ENCODE data around the gene MICA. TPM values are rescaled to one million over a fixed set of nuclear protein-coding genes. Genes with fewer than 3 reads are reported as not detected.
"Not testable (repeated sequence)": the region's sequence is repeated elsewhere in the genome, so short reads cannot be mapped to it uniquely, and the experiment has no call there.

The MICA gene
- total RNA-seq, 1 donor from 2014 or later: 0.31 TPM

DNA sequence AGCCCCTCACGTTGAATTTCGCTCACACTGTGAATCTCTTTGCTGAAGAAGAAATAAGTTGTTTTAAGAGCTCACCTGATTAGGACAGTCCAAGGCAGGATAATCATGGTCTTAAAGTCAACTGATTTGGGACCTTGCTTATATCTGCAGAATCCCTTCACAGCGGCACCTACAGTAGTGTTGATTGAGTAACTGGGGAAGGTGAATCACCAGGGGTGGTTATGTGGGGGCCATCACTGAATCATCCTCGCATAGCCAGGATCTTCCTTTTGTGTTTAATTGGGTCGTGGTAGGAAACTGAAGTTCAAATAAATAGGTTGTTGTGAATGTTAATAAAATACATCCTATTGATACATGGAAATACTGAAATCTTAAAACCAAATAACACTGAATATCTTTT, 20.2 kb upstream of the MICA start:
- no peak for DNase-seq

DNA sequence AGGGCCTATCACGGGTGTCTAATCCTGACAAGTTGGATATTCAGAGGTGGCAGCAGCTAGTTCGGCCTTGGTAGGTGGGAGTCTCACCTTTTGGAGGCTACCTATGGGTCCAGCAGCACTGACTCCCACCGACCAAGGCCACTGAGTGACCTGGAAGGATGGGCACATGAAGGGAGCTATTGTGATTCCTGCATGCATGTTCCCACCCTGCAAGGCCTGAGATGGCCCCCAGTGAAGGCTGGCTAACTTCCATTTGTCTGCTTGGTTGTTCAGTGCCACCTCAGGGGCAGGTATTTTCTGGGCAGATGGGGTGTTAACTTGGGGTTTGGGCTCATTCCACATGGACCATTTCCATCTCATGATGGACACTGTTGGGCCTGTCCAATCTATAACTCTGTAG, 18.4 kb upstream of the MICA start:
- no peak for DNase-seq

DNA sequence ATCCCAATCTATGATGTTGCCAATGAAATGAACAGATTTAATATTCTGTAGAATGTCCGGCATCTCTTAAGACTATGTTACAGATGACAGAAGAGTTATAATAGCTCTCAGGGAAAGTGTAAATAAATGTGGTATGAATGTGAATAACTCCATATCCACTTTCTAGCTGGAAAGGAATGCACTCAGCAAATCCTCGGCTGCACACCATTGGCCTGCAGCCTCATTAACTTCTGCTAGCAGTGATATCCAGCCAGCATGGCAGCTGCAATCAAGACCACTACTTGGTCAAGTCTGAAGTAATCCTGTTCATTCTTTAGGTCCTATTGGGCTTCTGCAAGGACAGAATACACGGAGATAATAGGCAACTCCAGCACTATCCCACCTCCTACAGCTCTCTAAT, 17.3 kb upstream of the MICA start:
- no peak for DNase-seq

DNA sequence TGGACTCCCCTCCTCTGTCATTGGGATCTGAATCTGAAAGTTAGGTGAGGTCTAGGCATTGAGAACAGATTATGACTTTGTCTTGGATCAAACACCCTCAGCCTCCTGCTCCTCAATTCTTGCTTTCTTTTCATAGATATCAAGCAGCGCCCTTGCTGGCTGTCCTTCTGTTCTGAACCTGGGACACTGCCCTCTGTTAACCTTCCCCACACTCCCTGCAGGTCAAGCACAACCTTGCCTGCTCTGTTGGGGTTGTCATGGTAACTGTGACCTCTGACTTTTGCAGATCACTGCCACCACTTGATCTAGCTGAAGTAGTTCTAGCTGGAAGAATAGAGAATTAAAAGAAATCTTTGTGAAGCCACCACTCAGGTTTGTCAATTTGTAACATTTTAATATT, 16.4 kb upstream of the MICA start:
- no peak for DNase-seq

DNA sequence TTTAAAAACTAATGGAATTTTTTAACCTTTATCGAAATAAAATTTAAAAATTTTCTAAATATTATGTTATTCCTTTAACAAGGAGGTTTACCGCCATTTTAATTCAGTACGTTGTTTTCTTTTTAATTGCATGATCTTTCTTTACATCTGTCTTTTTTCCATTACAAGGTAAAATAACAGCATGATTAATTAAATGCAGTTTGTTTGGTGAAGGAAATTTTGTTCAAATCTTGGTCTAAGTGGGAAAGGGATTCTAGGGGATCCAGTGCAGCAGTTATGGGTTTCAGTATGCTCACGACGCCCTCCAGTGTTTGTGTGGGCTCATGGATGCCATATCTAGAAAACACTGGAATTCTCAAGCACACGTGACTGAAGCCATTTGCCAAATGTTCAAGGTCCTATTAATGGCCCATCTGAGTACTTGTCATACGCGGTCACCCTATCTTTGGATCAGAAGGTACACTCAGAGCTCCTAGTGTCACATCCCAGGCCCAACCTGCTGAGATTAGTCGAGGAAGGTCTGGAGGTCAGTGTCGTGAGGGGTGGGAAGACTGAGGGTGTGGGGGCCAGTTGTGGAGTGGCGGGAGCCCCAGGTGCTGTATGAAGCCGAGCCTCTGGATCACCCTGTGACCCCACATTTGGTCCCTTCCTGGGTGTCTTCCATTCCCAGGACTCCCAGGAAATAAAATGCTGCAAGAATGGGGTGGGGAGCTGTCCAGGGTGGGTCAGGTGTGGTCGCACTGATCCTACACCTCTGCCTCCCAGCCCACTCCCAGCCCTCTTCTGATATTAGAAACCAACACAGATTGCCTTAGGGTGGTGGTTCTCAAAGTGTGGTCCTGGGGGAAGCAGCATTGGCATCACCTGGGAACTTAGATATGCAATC, 14.2 kb upstream of the MICA start:
- not testable (repeated sequence) for DNase-seq

DNA sequence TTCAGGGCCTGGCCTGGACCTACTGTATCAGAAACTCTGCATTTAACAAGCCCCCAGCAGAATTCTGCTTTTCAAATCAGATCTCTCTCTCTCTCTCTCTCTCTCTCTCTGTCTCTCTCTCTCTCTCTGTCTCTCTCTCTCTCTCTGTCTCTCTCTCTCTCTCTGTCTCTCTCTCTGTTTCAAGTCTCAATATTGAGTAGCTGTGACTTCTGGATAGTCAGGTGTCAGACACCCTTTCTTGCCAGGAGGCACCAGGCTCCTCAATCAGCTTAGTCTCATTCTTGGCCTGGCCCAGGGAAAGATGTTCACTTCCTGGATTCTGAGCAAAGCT, 13.6 kb upstream of the MICA start:
- not testable (repeated sequence) for DNase-seq

DNA sequence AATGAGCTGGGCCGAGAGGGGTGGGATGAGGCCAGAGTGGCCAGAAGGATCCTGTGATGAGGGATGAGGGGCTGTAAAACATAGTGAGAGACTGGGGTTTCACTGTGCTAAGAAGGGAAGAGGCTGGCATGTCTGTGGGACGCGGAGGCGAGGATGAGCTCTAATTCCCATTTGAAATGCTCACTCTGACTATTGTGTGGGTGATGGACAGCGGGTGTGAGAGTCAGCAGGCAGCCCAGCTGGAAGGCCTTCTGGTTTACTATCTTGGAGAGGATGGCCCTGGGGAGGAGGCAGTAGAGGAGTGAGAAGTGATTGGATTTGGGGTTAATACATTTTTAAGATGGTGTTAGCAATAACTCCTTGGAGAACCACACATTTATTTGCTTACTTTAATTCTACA, 9.5 kb upstream of the MICA start:
- DNase-seq: no peak

DNA sequence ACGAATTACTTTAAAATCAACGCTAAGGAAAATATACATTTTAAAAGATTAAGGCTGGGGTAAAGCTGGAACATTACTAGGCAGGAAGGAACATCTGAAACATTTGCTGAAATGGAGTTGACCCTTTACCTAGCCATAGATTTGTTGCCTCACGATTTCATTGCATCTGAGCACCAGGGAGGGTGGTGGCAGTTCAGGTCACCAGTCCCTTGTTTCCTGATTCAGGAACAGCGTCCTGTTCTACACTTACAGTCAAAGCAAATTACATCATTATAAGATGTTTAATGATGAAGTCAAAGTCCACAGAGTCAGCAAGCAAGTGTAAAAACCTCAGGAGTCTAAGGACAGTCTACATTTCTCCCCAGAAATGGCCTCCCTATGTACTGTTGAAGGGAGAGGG, 9.0 kb upstream of the MICA start:
- DNase-seq: no peak

DNA sequence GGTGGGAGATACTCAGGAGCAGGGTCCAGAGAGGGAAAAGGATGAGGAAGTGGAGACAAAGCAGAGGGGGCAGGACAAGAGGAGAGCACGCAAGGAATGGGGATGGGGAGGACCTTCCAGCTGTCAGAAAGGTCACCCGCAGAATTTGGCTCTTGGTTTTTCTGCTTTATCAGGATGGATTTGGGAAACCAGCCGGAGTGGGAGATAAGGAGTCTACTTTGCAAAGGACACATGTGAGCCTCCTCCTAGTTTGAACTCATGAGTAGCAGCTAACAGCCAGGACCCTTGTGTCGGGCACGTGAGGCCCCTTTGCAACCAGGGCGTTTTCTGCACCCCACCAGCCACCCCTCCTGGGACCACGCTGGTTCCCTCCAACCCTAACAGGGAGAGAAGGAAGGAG, 7.6 kb upstream of the MICA start:
- DNase-seq: no peak

DNA sequence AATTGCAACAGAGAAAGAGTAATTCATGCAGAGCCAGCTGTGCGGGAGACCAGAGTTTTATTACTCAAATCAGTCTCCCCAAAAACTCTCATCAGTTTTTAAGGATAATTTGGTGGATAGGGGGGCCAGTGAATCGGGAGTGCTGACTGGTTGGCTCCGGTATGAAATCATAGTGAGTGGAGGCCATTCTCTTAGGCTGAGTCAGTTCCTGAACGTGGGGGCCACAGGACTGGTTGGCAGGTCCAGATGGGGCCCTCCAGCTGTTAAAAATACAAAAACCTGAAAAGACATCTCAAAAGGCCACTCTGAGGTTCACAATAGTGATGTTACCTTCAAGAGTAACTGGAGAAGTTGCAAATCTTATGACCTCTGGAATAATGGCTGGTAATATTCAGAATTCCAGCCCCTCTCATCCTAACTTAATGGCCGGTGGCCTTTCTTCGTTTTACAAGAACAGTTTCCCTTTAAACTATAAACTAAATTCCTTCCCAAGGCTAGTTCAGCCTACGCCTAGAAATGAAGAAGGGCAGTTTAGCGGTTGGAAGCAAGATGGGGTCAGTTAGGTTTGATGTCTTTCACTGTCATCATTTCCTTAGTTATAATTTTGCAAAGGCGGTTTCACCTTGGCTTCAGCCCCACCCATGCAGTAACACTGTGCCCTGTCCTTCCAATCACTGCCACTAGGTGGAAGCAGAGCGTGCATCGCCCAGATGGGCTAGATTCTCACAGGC, 6.8 kb upstream of the MICA start:
- DNase-seq: peak; percentile 64

DNA sequence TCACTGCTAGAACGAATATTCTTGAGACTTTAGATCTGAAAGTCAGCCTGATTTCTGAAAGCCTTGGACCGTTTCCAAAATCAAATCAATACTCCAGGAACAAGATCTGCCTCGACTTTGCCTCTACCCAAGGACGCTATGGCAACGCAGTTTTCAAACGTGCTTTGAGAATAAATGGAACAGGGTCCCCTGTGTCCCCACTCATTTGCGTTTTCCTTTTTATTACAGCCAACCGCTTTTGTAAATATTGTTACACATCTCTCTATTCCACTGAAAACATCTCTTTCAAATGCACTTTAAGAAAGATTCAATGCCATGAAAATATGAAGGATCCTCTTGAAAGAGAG, 6.3 kb upstream of the MICA start:
- not testable (repeated sequence) for DNase-seq

DNA sequence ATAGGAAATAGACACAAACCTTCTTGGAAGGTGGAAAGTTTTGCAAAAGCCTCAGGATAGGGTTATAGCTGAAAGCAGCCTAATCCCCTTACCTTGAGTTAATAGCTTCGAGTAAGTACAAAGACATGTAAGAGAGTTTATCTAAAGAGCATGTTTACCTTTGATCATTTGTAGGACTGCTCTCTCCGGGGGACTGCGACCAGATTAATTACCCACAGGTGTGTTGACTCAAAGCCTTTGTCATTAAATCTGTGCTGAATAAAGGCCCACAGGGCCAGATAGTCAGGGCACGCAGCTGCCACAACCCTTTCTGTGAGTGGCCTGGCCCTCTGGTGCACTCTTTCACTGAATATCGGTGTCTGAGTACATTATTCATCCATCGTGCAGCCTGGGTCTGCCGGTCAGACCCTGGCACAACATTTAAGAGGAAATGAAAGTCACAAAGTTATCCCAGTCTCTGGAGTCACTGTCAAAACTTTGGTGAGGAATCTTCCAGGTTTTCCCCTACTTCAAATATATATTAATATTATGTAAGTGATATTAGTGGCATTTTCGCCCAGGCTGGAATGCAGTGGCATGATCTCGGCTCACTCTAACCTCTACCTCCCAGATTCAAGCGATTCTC, 5.4 kb upstream of the MICA start:
- DNase-seq: no peak

DNA sequence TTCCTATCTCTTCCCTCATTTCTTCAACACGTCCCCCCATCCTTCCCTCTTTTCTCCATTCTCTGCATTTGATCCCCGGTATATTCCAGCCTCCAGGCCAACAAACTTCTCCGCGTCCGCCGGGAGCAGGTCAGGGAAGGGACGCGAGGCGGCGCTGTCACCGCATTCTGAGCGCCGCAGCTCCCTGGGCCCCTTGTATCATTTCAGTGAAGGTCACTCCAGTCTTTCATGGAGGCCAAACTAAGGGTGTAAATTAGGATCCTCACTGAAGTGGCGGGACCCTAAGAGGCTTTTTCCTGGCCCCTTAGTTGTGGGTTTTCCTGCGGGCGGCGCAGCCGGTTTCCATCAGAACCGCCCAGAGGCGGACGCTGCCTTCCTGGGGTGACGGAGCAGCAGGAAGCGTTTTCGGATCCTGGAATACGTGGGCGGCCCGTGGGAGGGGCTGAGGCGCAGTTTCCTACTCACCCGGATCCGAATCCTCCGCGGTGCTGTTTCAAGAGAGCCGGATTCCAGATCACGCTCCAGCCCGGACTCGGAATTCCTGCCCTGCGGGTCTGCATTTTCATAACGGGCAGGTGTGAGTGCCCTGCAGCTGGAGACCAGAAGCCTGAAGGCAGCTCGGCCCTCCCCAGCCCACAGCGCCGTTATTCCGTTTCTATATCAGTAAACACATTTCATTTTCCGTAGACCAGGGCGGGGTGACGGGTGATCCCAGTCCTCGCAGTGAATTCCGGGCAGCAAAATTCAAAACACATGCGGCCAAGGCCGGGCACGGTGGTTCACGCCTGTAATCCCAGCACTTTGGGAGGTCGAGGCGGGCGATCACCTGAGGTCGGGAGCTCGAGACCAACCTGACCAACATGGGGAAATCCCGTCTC, 3.6 kb upstream of the MICA start:
- peak; percentile 69 for DNase-seq

DNA sequence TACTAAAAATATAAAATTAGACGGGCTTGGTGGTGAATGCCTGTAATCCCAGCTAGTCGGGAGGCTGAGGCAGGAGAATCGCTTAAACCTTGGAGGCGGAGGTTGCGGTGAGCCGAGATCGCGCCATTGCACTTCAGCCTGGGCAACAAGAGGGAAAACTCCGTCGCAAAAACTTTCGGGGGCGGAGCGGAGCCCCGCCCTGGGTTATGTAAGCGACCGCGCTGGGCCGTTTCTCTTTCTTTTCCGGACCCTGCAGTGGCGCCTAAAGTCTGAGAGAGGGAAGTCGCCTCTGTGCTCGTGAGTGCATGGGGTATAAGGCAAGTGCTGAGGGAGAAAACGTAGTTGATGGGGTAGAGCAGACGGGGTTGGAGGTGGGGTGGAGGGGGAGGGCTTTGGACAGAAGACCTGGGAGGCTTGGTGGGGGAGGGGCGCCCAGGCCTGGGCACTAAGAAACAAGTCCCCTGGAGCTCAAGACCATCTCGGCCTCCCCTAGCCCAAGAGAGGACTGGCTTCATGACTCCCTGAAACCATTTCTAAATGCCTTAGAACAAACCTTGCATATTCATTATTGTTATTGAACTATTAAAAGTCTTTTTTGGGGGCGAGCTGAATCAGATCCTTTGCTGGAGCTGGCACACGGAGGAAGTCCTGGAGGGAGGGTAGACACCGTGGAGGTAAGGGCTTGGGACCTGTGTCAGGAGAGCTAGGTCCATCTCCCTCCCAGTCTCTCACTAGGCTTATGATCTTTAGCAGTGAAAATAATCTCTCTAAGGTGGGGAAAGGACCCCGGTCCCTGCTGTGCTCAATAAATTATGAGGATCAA, 2.7 kb upstream of the MICA start:
- peak; percentile 32 for DNase-seq

DNA sequence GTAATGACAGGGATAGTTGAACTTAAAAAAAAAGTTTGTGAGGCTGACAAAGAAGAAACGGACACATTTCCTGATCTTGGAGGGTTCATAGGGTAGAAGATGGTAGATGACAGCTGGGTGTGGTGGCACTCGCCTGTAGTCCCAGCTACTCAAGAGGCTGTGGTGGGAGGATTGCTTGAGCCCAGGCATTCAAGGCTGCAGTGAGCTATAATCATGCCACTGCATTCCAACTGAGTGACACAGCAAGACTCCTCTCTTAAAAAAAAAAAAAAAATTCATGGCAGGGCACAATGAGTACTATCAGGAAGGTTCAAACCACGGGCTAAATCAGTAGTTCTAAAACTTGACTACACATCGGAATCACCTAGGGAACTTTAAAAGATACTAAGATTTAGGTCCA, 2.0 kb upstream of the MICA start:
- DNase-seq: no peak

DNA sequence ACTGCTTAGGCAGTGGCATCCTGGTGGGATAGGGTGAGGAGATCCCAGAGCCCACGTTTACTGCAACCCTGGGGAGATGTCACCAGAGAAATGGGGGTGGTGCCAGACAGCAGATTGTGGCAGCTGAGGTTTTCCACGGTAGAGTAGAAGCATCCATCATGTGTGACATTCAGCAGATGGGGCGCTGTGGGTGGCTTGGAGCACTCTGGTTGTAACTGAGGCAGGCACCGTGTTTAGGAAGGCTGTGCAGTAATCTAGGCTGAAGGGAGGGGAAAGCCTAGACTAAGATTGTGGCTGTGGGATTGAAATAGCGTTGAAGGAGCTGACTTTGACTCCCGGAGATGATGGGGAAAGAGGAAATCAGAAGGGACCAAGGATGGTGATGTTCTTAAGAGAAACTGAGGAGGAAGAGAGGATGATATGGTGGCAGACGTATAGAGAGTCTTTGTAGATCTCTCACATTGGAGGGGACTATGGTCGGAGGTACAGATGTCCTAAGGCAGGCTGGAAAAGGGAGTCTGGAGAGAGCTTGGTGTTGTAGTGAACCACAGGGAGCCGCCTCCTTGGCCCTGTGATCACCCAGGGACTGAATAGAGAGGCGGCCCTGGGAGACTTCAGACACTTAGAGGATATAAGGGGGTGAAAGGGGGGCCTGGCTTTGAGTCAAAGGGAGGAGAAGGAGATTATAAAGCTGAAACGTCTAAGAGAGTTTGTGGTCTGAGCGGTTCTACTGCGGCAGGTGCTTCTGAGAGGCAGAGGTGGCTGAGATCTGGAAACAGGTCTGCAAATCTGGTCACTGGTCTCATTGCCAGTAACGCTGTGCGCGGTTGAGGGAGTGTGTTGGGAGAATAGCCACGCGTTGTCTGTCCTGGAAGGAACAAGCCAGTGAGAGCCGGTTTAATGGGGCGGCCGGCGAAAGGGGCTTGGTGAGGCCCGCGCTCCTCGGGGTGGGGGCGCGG, 792 bp upstream of the MICA start:
- DNase-seq: no peak

DNA sequence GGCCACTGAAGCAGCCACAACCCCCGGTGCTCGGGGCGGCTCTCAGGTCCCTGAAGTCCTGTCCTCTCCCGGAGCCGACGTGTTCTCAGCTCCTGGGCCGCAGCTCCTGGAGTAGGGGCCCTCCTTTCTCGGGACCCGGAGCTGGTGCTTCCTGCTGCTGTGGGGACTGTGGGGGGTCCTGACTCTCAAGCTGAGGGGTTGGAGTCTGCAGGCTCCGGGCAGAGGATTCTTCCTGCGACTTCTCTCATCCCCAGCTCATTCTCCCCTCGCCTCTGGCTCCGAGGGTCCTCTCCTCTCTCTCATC, 618 bp downstream of the MICA start:
- not testable (repeated sequence) for DNase-seq

DNA sequence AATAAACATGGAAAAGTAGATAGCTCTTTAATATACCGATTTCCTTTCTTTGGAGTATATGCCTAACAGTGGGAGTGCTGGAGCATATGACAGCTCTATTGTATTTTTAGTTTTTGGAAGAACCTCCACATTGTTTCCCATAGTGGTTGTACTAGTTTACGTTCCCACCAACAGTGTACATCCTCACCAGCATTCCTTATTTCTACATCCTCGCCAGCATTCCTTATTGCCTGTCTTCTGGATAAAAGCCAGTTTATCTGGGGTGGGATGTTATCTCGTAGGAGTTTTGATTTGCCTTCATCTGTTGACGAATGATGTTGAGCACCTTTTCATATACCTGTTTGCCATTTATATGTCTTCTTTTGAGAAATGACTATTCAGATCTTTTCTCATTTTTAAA, 2.6 kb downstream of the MICA start:
- DNase-seq: no peak

DNA sequence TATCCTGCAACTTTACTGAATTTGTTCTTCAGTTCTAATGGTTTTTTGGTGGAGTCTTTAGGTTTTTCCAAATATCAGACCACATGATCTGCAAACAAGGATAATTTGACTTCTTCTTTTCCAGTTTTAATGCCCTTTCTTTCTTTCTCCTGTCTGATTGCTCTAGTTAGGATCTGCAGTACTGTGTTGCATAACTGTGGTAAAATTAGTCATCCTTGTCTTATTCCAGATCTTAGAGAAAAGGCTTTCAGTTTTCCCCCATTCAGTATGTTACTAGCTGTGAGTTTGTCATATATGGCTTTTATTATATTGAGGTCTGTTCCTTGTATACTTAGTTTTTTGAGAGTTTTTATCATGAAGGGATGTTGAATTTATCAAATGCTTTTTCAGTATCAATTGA, 4.3 kb downstream of the MICA start:
- DNase-seq: no peak

DNA sequence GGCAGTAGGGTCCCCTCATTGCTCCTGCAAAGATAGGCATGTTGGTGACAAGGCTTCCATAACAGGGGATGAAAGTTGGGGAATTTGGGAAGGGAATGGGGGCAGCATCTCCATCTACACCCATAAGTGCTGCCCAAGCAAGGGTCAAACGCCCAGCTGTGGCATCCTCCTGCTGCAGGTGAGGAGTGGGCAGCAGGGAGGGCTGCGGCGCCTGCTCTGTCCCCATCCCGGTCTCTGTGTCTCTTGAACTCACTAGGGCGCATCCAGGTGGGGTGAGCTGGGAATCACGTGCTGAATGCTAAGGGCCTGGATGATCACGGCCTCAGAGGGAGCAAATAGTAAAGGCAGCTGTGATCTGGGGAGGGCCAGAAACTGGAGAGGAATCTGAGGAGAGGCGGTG, 9.1 kb downstream of the MICA start:
- DNase-seq: no peak

Measured in occipital lobe (tissue), 2 donors.